ENCODE results near the gene HEATR3.

The HEATR3 gene

DNA sequence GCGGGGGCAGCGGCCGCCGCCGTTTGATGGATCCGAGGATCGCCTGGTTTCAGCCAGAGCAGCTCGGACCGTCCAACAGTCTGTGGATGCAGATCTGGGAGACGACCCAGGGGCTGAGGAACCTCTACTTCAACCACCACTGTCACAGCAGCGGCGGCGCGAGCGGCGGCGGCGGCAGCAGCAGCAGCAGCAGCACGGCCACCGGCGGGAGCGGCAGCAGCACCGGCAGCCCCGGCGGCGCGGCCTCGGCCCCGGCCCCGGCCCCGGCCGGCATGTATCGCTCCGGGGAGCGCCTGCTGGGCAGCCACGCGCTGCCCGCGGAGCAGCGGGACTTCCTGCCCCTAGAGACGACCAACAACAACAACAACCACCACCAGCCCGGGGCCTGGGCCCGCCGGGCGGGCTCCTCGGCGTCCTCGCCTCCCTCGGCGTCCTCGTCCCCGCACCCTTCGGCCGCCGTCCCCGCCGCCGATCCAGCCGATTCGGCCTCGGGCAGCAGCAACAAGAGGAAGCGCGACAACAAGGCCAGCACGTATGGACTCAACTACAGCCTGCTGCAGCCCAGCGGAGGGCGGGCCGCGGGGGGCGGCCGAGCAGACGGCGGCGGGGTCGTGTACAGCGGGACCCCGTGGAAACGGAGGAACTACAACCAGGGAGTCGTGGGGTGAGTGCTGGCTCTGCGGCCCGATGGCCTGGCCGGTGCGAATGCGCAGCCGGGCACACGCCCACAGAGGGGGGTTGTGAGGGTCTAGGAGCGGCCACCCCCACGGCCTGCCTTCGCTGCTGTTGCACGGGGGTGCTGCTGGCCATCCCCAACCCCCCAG lies 88.0 kb downstream of the HEATR3 start:
- no peak for DNase-seq

DNA sequence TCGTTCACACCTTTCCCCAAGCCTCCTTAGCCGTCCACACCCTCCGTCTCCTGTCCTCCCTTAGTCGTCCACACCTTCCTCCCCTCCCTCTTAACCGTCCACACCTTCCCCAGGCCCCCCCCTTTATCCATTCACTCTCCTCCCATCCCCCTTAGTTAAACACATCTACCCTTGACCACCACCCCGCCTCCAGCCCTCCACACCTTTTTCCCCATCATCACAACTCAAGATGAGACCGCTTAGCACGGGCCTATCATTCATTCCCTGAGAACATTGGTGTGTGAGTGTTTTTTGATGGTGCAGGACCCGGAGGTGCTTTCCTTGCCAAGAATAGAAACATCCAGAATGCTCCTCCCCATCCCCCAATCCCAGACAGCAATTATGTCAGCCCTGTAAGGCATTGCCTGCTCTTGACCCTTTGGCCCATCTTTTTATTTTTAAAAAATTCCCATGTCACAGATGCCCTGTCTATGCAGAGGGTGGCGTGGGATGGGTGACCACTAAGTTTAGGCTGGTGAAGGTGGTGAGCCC lies 88.7 kb downstream of the HEATR3 start:
- no peak for DNase-seq

GRCh38 chr16:50155925-50156324 lies 90.2 kb downstream of the HEATR3 start:
- DNase-seq = no peak

Data from NCI-H1436 (cell line).